K562 (cell line): Measurements from ENCODE around the gene WASF2. TPM values are rescaled to one million over a fixed set of nuclear protein-coding genes. Genes with fewer than 3 reads are reported as not detected.

Experiments used
- ARID1B ChIP-seq: fragments of 450-650 bp; IDR thresholded peaks from 2 replicates; pipeline ENCODE4 v1.6.1; 2016; ENCODE audit warnings: antibody characterized with exemption, mild to moderate bottlenecking, inconsistent platforms
- C11orf30 ChIP-seq: fragments of 450-650 bp; IDR thresholded peaks from 2 replicates; pipeline ENCODE4 v1.6.1; 2016; ENCODE audit warnings: low read depth, mild to moderate bottlenecking
- CBFA2T3 ChIP-seq: fragments of 450-650 bp; IDR thresholded peaks from 2 replicates; pipeline ENCODE4 v1.6.1; 2017
- DIDO1 ChIP-seq: fragments of 450-650 bp; IDR thresholded peaks from 2 replicates; pipeline ENCODE4 v1.6.1; 2016; ENCODE audit warnings: low read depth, missing biosample characterization, missing genetic modification characterization
- DPF2 ChIP-seq: fragments of 450-650 bp; IDR thresholded peaks from 2 replicates; pipeline ENCODE4 v1.6.1; 2016
- ESRRA ChIP-seq: fragments of 450-650 bp; IDR thresholded peaks from 2 replicates; pipeline ENCODE4 v1.6.1; 2014; ENCODE audit warnings: low read depth, mild to moderate bottlenecking, moderate library complexity, borderline replicate concordance
- ETV5 ChIP-seq: sonication (generic); formaldehyde crosslinking; IDR thresholded peaks from 2 replicates; pipeline ENCODE4 v1.4.0; 2020; ENCODE audit warnings: low read depth, mild to moderate bottlenecking, missing genetic modification reagents
- HNRNPK ChIP-seq: fragments of 200-400 bp; formaldehyde crosslinking; IDR thresholded peaks from one replicate; pipeline ENCODE4 v1.6.1; 2018; ENCODE audit warnings: mild to moderate bottlenecking, low read depth, low read length; ENCODE audit not compliant: poor library complexity, severe bottlenecking
- MTA1 ChIP-seq: fragments of 450-650 bp; IDR thresholded peaks from 2 replicates; pipeline ENCODE4 v1.6.1; 2017; ENCODE audit warnings: borderline replicate concordance
- RBBP5 ChIP-seq: fragments of 200-600 bp; sonication (generic); IDR thresholded peaks from 2 replicates; pipeline ENCODE4 v1.6.1; 2012; ENCODE audit warnings: borderline replicate concordance, mild to moderate bottlenecking, low read length, control low read depth, inconsistent platforms; ENCODE audit not compliant: insufficient read depth, poor library complexity, severe bottlenecking
- TFAM ChIP-seq: fragments of 250-450 bp; sonication (Bioruptor Pico); conservative IDR thresholded peaks from 2 replicates; pipeline ENCODE4 v1.5.0; 2021; ENCODE audit warnings: mild to moderate bottlenecking, moderate library complexity
- TRIM28 ChIP-seq: fragments of 450-650 bp; IDR thresholded peaks from 2 replicates; pipeline ENCODE4 v1.6.1; 2017
- U2AF2 ChIP-seq: fragments of 200-400 bp; formaldehyde crosslinking; optimal IDR thresholded peaks from 2 replicates; pipeline ENCODE3; 2017; ENCODE audit warnings: low read depth, mild to moderate bottlenecking, low read length
- WHSC1 ChIP-seq: IDR thresholded peaks from one replicate; pipeline ENCODE4 v1.6.1; 2012; ENCODE audit warnings: low read length, control low read depth, inconsistent platforms
- ZBTB17 ChIP-seq: fragments of 450-650 bp; formaldehyde crosslinking; IDR thresholded peaks from 2 replicates; pipeline ENCODE4 v1.4.0; 2020; ENCODE audit warnings: mild to moderate bottlenecking
- ZNF830 ChIP-seq: fragments of 250-450 bp; sonication (Bioruptor Pico); IDR thresholded peaks from 2 replicates; pipeline ENCODE4 v1.5.0; 2021; ENCODE audit warnings: mild to moderate bottlenecking
- polyA plus RNA-seq, 8 experiments: library from polyadenylated mRNA; depleted of rRNA in 4 of 8; stranded (reverse) in 5 of 8; unstranded in 3 of 8; fragments of >200 nt; fragmentation: Nextera tagmentation in 2 of 8; fragmentation: Illumina TruSeq in 1 of 8; extraction: Ambion mirVana in 2 of 8; extraction: Trizol in 1 of 8; gene quantifications; 2 replicates each; pipeline versions ENCODE4 v1.2.1 to v1.2.3, GENCODE V29; 2011 to 2014; ENCODE audit warnings: inconsistent platforms in 1 of 8, missing spikeins in 1 of 8
- total RNA-seq, 7 experiments: library from RNA; depleted of rRNA in 6 of 7; stranded (reverse); fragments of >200 nt in 6 of 7; fragmentation: Illumina TruSeq in 2 of 7; extraction: Trizol in 2 of 7; gene quantifications; 2 replicates each; pipeline versions ENCODE4 v1.2.1 to v1.2.3, GENCODE V29; 2011 to 2021; ENCODE audit warnings: low replicate concordance in 1 of 7
- TF ChIP-seq, protein P1 (sequence below): fragments of 450-650 bp; IDR thresholded peaks from 2 replicates; pipeline ENCODE4 v1.6.1; 2017; ENCODE audit warnings: antibody characterized with exemption, mild to moderate bottlenecking
- TF ChIP-seq, protein P2 (sequence below): fragments of 450-650 bp; IDR thresholded peaks from 2 replicates; pipeline ENCODE4 v1.7.0; 2016; ENCODE audit warnings: borderline replicate concordance
- TF ChIP-seq, protein P3 (sequence below), 2 experiments: fragments of 450-650 bp; IDR thresholded peaks; 2 replicates each; pipeline ENCODE4 v1.6.1; 2016
- TF ChIP-seq, protein P4 (sequence below): fragments of 150-350 bp; conservative IDR thresholded peaks from 2 replicates; pipeline ENCODE4 v1.6.1; 2014; ENCODE audit warnings: low read length

WASF2 gene
- total and polyA plus RNA-seq, 9 of the 15 experiments (the other 6 are each of a cell fraction or from before 2014, with no cell fraction given), result 8.2 to 163 (median 31.2) TPM

DNA sequence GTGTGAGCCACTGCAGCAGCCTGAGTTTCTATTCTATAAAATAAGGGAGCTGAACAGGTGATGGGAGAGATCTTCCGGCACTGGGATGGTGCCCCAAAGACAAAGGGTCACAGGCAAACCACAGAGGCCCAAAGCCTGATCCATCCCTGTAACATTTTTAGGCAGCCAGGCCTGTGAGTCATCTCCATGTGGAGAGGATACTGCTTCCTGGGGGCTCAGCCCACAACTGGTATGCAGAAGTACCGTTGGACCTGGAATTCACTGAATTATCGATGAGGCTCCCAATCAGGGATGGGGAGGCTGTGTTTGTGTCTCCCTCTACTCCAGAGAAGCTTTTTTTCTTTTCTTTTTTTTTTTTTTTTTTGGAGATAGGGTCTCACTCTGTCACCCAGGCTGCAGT is 48.8 kb upstream of the WASF2 start (continued):
- TF ChIP-seq, protein P1, sequence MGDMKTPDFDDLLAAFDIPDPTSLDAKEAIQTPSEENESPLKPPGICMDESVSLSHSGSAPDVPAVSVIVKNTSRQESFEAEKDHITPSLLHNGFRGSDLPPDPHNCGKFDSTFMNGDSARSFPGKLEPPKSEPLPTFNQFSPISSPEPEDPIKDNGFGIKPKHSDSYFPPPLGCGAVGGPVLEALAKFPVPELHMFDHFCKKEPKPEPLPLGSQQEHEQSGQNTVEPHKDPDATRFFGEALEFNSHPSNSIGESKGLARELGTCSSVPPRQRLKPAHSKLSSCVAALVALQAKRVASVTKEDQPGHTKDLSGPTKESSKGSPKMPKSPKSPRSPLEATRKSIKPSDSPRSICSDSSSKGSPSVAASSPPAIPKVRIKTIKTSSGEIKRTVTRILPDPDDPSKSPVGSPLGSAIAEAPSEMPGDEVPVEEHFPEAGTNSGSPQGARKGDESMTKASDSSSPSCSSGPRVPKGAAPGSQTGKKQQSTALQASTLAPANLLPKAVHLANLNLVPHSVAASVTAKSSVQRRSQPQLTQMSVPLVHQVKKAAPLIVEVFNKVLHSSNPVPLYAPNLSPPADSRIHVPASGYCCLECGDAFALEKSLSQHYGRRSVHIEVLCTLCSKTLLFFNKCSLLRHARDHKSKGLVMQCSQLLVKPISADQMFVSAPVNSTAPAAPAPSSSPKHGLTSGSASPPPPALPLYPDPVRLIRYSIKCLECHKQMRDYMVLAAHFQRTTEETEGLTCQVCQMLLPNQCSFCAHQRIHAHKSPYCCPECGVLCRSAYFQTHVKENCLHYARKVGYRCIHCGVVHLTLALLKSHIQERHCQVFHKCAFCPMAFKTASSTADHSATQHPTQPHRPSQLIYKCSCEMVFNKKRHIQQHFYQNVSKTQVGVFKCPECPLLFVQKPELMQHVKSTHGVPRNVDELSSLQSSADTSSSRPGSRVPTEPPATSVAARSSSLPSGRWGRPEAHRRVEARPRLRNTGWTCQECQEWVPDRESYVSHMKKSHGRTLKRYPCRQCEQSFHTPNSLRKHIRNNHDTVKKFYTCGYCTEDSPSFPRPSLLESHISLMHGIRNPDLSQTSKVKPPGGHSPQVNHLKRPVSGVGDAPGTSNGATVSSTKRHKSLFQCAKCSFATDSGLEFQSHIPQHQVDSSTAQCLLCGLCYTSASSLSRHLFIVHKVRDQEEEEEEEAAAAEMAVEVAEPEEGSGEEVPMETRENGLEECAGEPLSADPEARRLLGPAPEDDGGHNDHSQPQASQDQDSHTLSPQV, result peak; percentile 53
- peak; percentile 58; the same call in 1 of the 2 replicates for TF ChIP-seq DPF2
- no peak for TF ChIP-seq MTA1
- no peak for TF ChIP-seq RBBP5
- no peak for TF ChIP-seq WHSC1
- TF ChIP-seq, protein P2, sequence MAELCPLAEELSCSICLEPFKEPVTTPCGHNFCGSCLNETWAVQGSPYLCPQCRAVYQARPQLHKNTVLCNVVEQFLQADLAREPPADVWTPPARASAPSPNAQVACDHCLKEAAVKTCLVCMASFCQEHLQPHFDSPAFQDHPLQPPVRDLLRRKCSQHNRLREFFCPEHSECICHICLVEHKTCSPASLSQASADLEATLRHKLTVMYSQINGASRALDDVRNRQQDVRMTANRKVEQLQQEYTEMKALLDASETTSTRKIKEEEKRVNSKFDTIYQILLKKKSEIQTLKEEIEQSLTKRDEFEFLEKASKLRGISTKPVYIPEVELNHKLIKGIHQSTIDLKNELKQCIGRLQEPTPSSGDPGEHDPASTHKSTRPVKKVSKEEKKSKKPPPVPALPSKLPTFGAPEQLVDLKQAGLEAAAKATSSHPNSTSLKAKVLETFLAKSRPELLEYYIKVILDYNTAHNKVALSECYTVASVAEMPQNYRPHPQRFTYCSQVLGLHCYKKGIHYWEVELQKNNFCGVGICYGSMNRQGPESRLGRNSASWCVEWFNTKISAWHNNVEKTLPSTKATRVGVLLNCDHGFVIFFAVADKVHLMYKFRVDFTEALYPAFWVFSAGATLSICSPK, result no peak
- no peak for TF ChIP-seq U2AF2
- no peak for TF ChIP-seq HNRNPK
- no peak for TF ChIP-seq ZNF830
- TF ChIP-seq, protein P3, sequence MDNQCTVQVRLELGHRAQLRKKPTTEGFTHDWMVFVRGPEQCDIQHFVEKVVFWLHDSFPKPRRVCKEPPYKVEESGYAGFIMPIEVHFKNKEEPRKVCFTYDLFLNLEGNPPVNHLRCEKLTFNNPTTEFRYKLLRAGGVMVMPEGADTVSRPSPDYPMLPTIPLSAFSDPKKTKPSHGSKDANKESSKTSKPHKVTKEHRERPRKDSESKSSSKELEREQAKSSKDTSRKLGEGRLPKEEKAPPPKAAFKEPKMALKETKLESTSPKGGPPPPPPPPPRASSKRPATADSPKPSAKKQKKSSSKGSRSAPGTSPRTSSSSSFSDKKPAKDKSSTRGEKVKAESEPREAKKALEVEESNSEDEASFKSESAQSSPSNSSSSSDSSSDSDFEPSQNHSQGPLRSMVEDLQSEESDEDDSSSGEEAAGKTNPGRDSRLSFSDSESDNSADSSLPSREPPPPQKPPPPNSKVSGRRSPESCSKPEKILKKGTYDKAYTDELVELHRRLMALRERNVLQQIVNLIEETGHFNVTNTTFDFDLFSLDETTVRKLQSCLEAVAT (IDR thresholded peaks at IDR 0.05), result peak in 1 of 2 experiments; percentile 65; a peak in 1 of 4 replicates
- TF ChIP-seq CBFA2T3, result peak; percentile 40; the same call in 1 of the 2 replicates
- TF ChIP-seq TFAM, result no peak
- TF ChIP-seq ARID1B, result peak; percentile 56
- TF ChIP-seq TRIM28, result no peak
- peak; percentile 77 for TF ChIP-seq ETV5
- no peak for TF ChIP-seq ZBTB17 (CRISPR knock-in tag)
- peak; percentile 26; the same call in 1 of the 2 replicates for TF ChIP-seq ESRRA
- TF ChIP-seq, protein P4, sequence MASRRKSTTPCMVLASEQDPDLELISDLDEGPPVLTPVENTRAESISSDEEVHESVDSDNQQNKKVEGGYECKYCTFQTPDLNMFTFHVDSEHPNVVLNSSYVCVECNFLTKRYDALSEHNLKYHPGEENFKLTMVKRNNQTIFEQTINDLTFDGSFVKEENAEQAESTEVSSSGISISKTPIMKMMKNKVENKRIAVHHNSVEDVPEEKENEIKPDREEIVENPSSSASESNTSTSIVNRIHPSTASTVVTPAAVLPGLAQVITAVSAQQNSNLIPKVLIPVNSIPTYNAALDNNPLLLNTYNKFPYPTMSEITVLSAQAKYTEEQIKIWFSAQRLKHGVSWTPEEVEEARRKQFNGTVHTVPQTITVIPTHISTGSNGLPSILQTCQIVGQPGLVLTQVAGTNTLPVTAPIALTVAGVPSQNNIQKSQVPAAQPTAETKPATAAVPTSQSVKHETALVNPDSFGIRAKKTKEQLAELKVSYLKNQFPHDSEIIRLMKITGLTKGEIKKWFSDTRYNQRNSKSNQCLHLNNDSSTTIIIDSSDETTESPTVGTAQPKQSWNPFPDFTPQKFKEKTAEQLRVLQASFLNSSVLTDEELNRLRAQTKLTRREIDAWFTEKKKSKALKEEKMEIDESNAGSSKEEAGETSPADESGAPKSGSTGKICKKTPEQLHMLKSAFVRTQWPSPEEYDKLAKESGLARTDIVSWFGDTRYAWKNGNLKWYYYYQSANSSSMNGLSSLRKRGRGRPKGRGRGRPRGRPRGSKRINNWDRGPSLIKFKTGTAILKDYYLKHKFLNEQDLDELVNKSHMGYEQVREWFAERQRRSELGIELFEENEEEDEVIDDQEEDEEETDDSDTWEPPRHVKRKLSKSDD, result no peak
- no peak for TF ChIP-seq C11orf30
- TF ChIP-seq DIDO1 (tag), result no peak
